ENCODE data around the gene AIDA.
A peak's percentile ranks its signal among the peaks of the same experiment; 100 is the strongest.

The AIDA gene

GRCh38 chr1:222712253-222713090 lies at the start of gene AIDA, which contains the start of gene BROX:
TSS of gene AIDA (minus strand) at chr1:222712491. CDS start at chr1:222712317, 174 bp downstream.
TSS of gene BROX (plus strand) at chr1:222712564. CDS start at chr1:222715700, 3,136 bp downstream.
- TF ChIP-seq, protein P1, sequence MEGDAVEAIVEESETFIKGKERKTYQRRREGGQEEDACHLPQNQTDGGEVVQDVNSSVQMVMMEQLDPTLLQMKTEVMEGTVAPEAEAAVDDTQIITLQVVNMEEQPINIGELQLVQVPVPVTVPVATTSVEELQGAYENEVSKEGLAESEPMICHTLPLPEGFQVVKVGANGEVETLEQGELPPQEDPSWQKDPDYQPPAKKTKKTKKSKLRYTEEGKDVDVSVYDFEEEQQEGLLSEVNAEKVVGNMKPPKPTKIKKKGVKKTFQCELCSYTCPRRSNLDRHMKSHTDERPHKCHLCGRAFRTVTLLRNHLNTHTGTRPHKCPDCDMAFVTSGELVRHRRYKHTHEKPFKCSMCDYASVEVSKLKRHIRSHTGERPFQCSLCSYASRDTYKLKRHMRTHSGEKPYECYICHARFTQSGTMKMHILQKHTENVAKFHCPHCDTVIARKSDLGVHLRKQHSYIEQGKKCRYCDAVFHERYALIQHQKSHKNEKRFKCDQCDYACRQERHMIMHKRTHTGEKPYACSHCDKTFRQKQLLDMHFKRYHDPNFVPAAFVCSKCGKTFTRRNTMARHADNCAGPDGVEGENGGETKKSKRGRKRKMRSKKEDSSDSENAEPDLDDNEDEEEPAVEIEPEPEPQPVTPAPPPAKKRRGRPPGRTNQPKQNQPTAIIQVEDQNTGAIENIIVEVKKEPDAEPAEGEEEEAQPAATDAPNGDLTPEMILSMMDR (conservative IDR thresholded peaks at IDR 0.05; ENCODE audit: low read depth, low read length), result no peak
- H3K4me3 ChIP-seq (ENCODE audit: low read depth, low read length), result peak within 1 kb of the TSS; percentile 90

DNA sequence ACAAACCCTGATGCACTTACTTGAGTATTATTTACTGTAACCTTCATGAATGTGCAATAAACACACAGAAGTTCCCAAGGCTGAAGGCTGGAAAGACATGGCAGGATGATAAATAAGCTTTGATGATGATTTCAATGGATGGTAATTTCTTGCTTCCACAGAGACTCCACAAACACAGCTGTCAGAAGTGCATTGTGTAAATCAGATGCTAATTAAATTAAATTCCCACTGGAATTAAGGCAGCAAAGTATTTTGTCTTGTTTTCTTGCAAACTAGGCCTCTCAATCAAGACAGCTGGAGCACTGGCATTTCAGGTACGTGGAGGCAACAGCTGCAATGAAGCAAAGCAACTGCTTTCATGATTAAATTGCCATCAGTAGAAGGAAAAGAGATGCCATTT lies 48.8 kb upstream of the AIDA start:
- DNase-seq (ENCODE audit: low read depth), result no peak
- TF ChIP-seq, protein P1 (conservative IDR thresholded peaks at IDR 0.05; ENCODE audit: low read depth, low read length), result no peak
- H3K4me3 ChIP-seq (ENCODE audit: low read depth, low read length), result no peak overlapping the region

More at GRCh38 chr1:222712253-222713090, at the start of gene AIDA, which contains the start of gene BROX:
- DNase-seq (ENCODE audit: low read depth), result peak; percentile 84

GRCh38 chr1:222759451-222760035 lies 47.3 kb upstream of the AIDA start:
- TF ChIP-seq, protein P1 (conservative IDR thresholded peaks at IDR 0.05; ENCODE audit: low read depth, low read length), result no peak
- no peak overlapping the region for H3K4me3 ChIP-seq (ENCODE audit: low read depth, low read length)
- DNase-seq (ENCODE audit: low read depth), result no peak

- no peak overlapping the region for H3K4me3 ChIP-seq (ENCODE audit: low read depth, low read length)
- TF ChIP-seq, protein P1 (conservative IDR thresholded peaks at IDR 0.05; ENCODE audit: low read depth, low read length), result no peak
- DNase-seq (ENCODE audit: low read depth), result no peak
These were observed 45.5 kb upstream of the AIDA start for GRCh38 chr1:222757646-222758268.

DNA sequence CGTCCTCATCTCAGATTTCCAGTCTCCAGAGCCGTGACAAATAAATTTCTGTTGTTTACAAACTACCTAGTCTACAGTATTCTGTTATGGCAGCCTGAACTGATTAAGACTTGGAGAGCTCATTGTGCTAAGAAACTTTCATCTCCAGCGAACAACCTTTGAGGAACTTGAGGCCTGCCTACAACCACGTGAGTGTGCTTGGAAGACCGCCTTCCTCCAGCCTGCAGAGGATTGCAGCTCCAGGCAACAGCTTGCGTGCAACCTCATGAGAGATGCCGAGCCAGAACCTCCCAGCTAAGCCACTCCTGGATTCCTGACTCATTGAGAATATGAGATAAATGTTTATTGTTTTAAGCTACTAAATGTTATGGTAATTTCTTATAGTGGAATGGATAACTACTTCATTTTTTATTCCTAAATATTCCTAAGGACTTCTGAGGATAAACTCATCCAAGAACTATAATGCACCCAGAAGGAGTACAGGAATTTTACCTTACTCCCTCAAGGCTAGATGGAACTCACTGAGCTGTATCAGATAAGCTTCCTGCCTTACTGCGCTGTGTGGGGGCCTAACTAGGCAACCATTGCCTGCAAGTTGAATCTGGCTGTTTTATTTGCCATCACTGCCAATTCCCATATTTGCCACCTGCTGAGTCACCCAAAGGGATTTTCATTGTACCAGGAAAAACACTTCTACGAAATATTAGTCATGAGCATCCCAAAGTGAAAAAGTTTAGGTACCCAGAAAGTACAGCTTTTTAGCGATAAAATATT lies 42.3 kb upstream of the AIDA start:
- peak; percentile 97 for DNase-seq (ENCODE audit: low read depth)
- TF ChIP-seq, protein P1 (conservative IDR thresholded peaks at IDR 0.05; ENCODE audit: low read depth, low read length), result no peak
- peak overlapping the region; percentile 11 for H3K4me3 ChIP-seq (ENCODE audit: low read depth, low read length)

DNA sequence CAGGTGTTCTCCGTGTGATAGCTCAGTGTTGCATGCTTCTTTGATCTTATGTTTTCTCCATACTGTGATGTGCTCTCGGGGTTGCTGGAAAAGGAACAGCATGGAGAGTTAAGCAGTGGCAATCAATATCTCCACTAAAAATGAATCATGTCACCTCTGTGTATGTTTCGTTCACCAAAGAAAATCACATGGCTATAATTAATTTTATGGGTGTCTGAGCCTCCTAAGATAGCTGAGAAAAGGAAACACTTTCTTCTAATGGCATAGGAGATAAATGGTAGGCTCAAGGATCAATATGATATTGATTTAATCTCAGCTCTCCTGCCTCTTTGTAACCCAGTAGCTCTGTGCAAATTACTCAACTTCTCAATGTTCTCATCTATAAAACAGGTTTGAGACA lies 39.0 kb upstream of the AIDA start:
- H3K4me3 ChIP-seq (ENCODE audit: low read depth, low read length), result no peak overlapping the region
- DNase-seq (ENCODE audit: low read depth), result no peak
- TF ChIP-seq, protein P1 (conservative IDR thresholded peaks at IDR 0.05; ENCODE audit: low read depth, low read length), result no peak
